HG02973 (cell line): Measurements from ENCODE around the gene LMF1.

Experiments
- ATAC-seq: cut with Tn5 transposase; IDR thresholded peaks from one replicate; pipeline ENCODE4 v1.9.1; 2021; ENCODE audit warnings: moderate library complexity; ENCODE audit not compliant: unreplicated experiment

Gene LMF1

GRCh38 chr16:916035-916799, 54.6 kb downstream of the LMF1 start:
- no peak for ATAC-seq

DNA sequence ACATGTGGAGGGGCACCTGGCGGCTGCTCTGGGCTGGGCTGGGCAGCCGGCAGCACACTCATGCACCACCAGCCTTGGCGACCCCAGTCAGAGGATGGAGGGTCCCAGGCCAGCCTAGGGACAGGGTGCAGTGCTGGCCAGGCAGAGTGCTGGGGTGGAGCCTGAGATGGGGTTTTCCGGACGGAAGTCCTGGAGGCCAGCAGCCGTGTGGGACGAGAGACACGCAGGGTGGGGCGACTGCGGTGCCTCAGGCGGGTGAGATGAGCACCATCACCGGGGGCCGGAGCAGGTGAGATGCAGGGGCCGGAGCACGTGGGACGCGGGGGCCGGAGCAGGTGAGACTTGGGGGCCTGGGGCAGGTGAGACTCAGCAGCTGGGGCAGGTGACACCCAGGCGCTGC, 55.2 kb downstream of the LMF1 start:
- no peak for ATAC-seq

DNA sequence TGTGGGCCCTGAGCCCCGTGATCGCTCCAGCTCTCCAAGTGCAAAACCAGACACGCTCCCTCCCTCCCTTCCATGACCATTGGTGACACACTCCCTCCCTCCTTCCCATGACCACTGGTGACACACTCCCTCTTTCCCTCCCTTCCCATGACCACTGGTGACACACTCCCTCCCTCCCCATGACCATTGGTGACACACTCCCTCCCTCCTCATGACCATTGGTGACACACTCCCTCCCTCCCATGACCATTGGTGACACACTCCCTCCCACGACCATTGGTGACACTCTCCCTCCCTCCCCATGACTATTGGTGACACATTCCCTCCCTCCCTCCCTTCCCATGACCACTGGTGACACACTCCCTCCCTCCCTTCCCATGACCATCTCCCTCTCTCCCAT, 56.3 kb downstream of the LMF1 start:
- no peak for ATAC-seq

GRCh38 chr16:913817-914439, 56.9 kb downstream of the LMF1 start:
- no peak for ATAC-seq

DNA sequence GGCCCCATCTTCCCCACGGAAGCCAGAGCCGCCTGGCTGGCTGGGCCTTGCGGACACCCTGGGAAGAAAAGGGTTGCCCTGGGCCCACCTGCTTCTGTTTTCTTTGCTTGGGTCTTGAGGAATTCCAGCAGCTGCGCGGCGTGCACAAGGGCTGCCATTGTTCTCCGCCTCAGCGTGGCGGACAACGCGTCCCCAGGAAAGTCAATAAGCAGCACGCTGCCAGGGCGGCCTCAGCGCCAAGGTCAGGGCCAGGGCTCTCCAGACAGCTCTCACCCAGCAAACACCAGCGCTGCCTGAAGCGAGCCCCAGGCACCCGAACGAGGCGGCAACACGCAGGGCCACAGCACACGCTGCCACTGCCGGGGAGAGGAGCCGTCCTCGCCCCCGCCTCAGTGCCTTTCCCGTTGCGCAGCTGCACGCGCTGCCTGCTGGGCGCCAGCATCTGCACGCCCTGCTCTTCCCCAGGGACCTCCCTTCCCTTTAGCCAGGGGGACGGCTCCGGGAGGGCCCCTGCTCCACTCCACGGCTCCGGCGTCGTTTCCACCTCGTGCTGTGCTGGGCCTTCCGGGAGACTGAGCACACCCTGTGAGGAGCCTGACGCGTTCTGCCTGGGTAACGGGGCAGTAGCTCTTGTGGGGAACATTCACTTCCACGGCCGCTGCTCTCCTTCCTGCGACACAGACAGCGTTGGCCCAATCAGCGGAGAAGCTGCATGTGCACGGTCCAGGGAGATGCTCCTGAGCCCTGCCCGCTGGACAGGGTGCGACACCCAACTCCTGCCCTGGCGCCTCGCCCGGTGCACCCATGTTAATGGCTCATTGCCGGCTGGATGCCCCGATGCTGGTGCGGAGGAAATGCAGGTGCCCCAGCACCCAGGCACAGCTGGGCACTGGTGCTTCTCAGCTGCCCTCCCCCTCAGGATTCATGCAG, 57.8 kb downstream of the LMF1 start:
- no peak for ATAC-seq

GRCh38 chr16:912322-912683, 58.5 kb downstream of the LMF1 start:
- ATAC-seq, result no peak

DNA sequence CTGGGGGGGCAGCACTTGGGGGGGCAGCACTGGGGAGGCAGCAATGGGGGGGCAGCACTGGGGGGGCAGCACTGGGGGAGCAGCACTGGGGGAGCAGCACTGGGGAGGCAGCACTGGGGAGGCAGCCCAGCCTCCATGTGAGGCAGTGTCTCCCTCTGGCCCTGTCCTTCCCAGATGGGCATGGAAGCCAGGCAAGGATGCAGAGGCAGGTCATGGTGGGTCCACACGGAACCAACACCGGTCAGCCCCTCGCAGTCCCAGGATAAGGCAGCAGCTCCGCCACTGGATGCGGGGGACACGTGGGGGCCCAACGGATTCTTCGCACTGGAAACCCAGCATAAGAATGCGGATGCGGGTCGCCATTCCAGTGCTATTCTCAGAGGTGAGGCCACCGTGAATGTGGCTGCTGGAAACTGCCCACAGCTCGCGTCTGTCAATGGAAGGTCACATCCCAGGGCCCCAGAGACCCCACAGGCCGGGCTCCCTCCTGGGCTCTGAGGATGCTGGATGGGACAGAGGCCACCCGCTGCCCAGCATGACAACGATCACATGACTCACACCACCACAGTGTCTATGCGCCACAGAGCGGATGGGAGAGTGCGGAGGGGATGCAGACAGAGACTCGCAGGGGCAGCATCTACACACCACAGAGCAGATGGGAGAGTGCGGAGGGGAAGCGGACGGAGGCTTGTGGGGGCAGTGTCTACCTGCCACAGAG, 59.0 kb downstream of the LMF1 start:
- no peak for ATAC-seq

- no peak for ATAC-seq
These were observed 59.7 kb downstream of the LMF1 start for GRCh38 chr16:911101-911500.

- no peak for ATAC-seq
These were observed 60.6 kb downstream of the LMF1 start for GRCh38 chr16:910181-910580.

- ATAC-seq, result no peak
These were observed 61.3 kb downstream of the LMF1 start for GRCh38 chr16:909281-910000.

DNA sequence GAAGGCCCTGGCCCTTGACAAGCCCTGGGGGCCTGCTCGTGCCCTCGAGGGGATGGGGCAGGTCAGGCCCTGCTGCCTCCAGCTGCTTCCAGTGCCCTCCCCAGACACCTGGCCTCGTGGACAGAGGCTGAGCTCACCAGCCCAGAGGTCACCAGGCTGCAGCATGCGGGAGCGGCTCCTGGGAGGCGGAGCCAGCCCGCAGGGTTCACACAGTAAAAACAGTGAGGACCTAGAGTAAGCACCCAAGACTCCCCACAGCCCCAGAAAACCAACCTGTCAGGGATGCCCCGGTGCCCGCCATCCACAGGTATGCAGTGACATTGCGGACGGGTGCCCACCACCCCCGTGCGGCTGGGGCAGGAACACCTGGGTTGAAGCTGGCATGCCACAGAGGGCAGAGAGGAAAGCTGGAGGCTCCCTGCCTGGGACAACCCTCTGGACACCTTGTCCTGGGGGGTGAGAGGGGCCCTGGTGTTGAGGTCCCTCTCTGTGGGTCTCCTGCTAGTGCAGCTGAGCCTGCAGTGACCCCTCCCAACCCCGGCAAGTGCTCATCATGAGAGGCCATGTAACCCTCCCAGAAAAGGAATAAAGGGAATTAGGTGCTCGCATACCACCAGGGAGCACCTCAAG, 62.1 kb downstream of the LMF1 start:
- no peak for ATAC-seq

GRCh38 chr16:907842-908241, 62.9 kb downstream of the LMF1 start:
- no peak for ATAC-seq

GRCh38 chr16:907361-907760, 63.4 kb downstream of the LMF1 start:
- ATAC-seq, result no peak

- ATAC-seq, result no peak
These were observed 64.5 kb downstream of the LMF1 start for GRCh38 chr16:906296-906695.

DNA sequence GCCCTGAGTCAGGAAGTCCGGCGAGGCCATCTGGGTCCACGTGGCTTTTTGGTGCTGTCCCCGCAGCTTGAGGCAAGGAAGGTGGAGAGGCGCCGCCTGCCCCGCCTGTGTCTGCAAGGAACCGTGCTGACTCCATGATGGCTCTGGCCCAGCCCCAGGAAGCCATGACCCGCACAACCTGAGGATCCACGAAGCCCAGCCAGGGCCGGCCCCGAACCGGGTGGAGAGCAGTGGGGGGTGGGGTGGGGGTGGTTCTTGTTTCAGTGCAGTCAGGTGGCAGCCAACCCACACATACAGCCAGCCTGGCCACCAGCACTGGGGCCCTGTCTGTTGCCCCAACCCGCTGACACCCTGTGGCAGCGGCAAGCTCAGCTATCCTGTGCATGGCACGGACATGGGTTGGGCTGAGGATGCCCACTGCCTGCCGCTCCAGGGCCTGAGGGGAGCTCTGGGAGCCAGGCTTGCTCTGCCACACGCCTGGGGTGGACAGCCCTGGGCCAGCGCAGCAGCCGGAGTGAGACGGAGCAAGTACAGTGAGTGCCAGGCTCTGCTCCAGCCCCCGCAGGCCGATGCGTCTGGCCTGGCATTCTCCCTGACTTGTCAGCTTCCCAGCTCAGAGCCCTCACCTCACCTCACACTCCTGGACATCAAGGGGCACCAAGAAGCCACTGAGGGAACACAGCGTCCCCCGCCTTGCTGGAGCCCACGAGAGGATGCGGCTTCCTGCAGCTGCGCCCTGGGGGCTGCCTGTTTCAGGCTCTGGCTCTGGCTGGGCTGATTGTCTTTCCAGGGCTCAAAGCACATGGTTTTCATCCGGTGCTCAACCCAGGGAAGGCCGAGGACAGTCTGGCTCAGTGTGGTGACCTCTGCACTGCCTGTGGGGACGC, 68.8 kb downstream of the LMF1 start:
- no peak for ATAC-seq

- ATAC-seq, result no peak
These were observed 69.6 kb downstream of the LMF1 start for GRCh38 chr16:901149-901548.

DNA sequence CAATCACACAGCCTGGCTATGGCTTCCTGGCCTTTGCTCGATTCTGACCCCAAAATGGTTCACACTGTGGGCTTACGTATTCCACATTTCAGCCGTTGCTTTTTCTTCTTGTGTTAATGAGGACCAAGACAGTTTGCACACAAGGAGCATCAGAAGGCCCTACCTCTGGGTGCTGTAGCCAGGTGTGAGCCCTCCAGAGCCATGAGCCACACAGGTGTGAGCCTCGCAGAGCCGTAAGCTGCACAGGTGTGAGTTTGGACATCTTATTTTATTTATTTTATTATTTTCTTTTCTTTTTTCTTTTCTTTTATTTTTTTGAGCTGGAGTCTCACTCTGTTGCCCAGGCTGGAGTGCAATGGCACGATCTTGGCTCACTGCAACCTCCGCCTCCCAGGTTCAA, 70.6 kb downstream of the LMF1 start:
- no peak for ATAC-seq

GRCh38 chr16:899683-900060, 71.1 kb downstream of the LMF1 start:
- no peak for ATAC-seq
